SK-N-SH (cell line): Measurements from ENCODE around the gene TLCD5.

ENCODE experiments used
- CTCF ChIP-seq: fragments of 200-600 bp; sonication (generic); IDR thresholded peaks from 2 replicates; pipeline ENCODE4 v1.6.1; 2017; ENCODE audit warnings: antibody characterized with exemption, mild to moderate bottlenecking, moderate library complexity
- EZH2phosphoT487 ChIP-seq: fragments of 200-600 bp; sonication (generic); IDR thresholded peaks from 2 replicates; pipeline ENCODE4 v1.6.1; 2017; ENCODE audit warnings: low read depth, mixed run types, mild to moderate bottlenecking, antibody characterized with exemption, moderate library complexity, borderline replicate concordance
- FOSL2 ChIP-seq: IDR thresholded peaks from 2 replicates; pipeline ENCODE4 v1.4.0; 2012; ENCODE audit warnings: low read depth, mild to moderate bottlenecking, moderate library complexity, borderline replicate concordance
- JUND ChIP-seq: IDR thresholded peaks from 2 replicates; pipeline ENCODE4 v1.4.0; 2012
- MAX ChIP-seq: IDR thresholded peaks from 2 replicates; pipeline ENCODE4 v1.4.0; 2012; ENCODE audit warnings: low read depth
- MXI1 ChIP-seq: IDR thresholded peaks from 2 replicates; pipeline ENCODE4 v1.6.1; 2012; ENCODE audit warnings: mild to moderate bottlenecking, low read depth, low read length, improper control_type of control experiment
- POLR2AphosphoS5 ChIP-seq: IDR thresholded peaks from 2 replicates; pipeline ENCODE4 v1.6.1; 2012; ENCODE audit warnings: low read depth, low read length
- SMC3 ChIP-seq: IDR thresholded peaks from 2 replicates; pipeline ENCODE4 v1.6.1; 2012; ENCODE audit warnings: low read depth, low read length, improper control_type of control experiment
- TAF1 ChIP-seq: IDR thresholded peaks from 2 replicates; pipeline ENCODE4 v1.6.1; 2012; ENCODE audit warnings: low read depth, mild to moderate bottlenecking, low read length, moderate library complexity, borderline replicate concordance
- ZBTB33 ChIP-seq: IDR thresholded peaks from 2 replicates; pipeline ENCODE4 v1.4.0; 2012; ENCODE audit warnings: low read depth, borderline replicate concordance

- TF ChIP-seq CTCF (no peak), POLR2AphosphoS5 (no peak), MAX (no peak), EZH2phosphoT487 (no peak), ZBTB33 (no peak), MXI1 (no peak), TAF1 (no peak), FOSL2 (no peak), SMC3 (no peak), JUND (no peak)
Observed at GRCh38 chr11:120298461-120298860, 26.6 kb upstream of the TLCD5 start.
